OCI-LY1 (cell line): ENCODE results near the gene CHTF18.

Source experiments
- H2AFZ ChIP-seq: fragments of 200-600 bp; sonication (generic), shearing (Covaris generic); 2 replicates; pipeline ENCODE4 v1.6.0; 2014; ENCODE audit warnings: antibody characterized with exemption, mild to moderate bottlenecking, low read length
- H3F3A ChIP-seq: fragments of 200-600 bp; sonication (generic), shearing (Covaris generic); 2 replicates; pipeline ENCODE4 v1.6.0; 2014; ENCODE audit warnings: mild to moderate bottlenecking, antibody characterized with exemption, low read length, moderate library complexity; ENCODE audit not compliant: insufficient read depth
- H3K27ac ChIP-seq: fragments of 200-600 bp; sonication (generic); 2 replicates; pipeline ENCODE4 v1.5.1; 2014; ENCODE audit warnings: low read length, mixed run types, mild to moderate bottlenecking, low read depth; ENCODE audit not compliant: poor library complexity, severe bottlenecking
- H3K27me3 ChIP-seq: fragments of 200-600 bp; sonication (generic); 2 replicates; pipeline ENCODE4 v1.6.0; 2014; ENCODE audit warnings: antibody characterized with exemption, mild to moderate bottlenecking, low read length, moderate library complexity; ENCODE audit not compliant: insufficient read depth
- H3K36me3 ChIP-seq: fragments of 200-600 bp; sonication (generic); 2 replicates; pipeline ENCODE4 v1.6.1; 2014; ENCODE audit warnings: mild to moderate bottlenecking, antibody characterized with exemption, low read length, moderate library complexity, mixed read lengths; ENCODE audit not compliant: insufficient read depth
- H3K4me1 ChIP-seq: fragments of 200-600 bp; sonication (generic); 2 replicates; pipeline ENCODE4 v1.5.1; 2014; ENCODE audit warnings: mild to moderate bottlenecking, low read length, moderate library complexity; ENCODE audit not compliant: insufficient read depth, severe bottlenecking
- H3K4me2 ChIP-seq: fragments of 200-600 bp; sonication (generic), shearing (Covaris generic); 2 replicates; pipeline ENCODE4 v1.6.1; 2014; ENCODE audit warnings: low read length
- H3K4me3 ChIP-seq: fragments of 200-600 bp; sonication (generic); 2 replicates; pipeline ENCODE4 v1.5.1; 2014; ENCODE audit warnings: low read length, low read depth, mild to moderate bottlenecking, mixed read lengths; ENCODE audit not compliant: poor library complexity, severe bottlenecking
- H3K79me2 ChIP-seq: fragments of 200-600 bp; shearing (Covaris generic); 2 replicates; pipeline ENCODE4 v1.6.1; 2016; ENCODE audit warnings: mixed run types, low read length, mixed read lengths; ENCODE audit not compliant: insufficient read depth
- H3K9ac ChIP-seq: fragments of 200-600 bp; sonication (generic), shearing (Covaris generic); 2 replicates; pipeline ENCODE4 v1.6.1; 2014; ENCODE audit warnings: mild to moderate bottlenecking, low read length, mixed read lengths
- H3K9me2 ChIP-seq: fragments of 200-600 bp; sonication (generic), shearing (Covaris generic); 2 replicates; pipeline ENCODE4 v1.6.1; 2014; ENCODE audit warnings: low read depth, mild to moderate bottlenecking, low read length, mixed read lengths
- H3K9me3 ChIP-seq: fragments of 200-600 bp; shearing (Covaris generic); 2 replicates; pipeline ENCODE4 v1.6.1; 2014; ENCODE audit warnings: low read length, mixed read lengths
- H4K20me1 ChIP-seq: fragments of 200-600 bp; sonication (generic), shearing (Covaris generic); 2 replicates; pipeline ENCODE4 v1.6.0; 2016; ENCODE audit warnings: mild to moderate bottlenecking, low read length; ENCODE audit not compliant: insufficient read depth
- CTCF ChIP-seq: fragments of 200-600 bp; sonication (generic), shearing (Covaris generic); IDR thresholded peaks from 2 replicates; pipeline ENCODE4 v1.5.1; 2017; ENCODE audit warnings: mild to moderate bottlenecking, antibody characterized with exemption, low read length, moderate library complexity, mixed read lengths
- EZH2 ChIP-seq: fragments of 200-600 bp; sonication (generic), shearing (Covaris generic); IDR thresholded peaks from 2 replicates; pipeline ENCODE4 v1.8.0; 2017; ENCODE audit warnings: borderline replicate concordance, mixed run types, mild to moderate bottlenecking, antibody characterized with exemption, low read length, moderate library complexity, mixed read lengths

The CHTF18 gene

DNA sequence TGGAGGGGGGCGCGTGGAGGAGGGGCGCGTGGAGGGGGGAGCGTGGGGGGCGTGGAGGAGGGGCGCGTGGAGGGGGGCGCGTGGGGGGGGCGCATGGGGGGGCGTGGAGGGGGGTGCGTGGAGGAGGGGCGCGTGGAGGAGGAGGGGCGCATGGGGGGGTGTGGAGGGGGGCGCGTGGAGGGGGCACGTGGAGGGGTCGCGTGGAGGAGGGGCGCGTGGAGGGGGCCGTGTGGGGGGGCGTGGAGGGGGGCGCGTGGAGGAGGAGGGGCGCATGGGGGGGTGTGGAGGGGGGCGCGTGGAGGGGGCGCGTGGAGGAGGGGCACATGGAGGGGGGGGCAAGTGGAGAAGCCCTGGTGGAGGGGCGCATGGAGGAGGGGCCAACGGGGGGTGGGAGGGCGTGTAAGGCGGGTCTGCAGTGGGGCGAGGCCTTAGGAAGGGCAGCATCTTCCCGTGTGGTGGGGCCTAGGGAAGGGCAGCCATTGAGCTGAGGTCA, 20.6 kb upstream of the CHTF18 start:
- TF ChIP-seq CTCF: no peak
- TF ChIP-seq EZH2: no peak
- H3K4me2 ChIP-seq: no peak overlapping the region
- no peaks in the 10 kb centered on the region for H3K4me1 ChIP-seq
- H3K9ac ChIP-seq: no peak overlapping the region
- H2AFZ ChIP-seq: no peak overlapping the region
- no peaks in the 10 kb centered on the region for H3K9me3 ChIP-seq
- H3K27me3 ChIP-seq: no peaks in the 10 kb centered on the region
- H3K36me3 ChIP-seq: no peaks in the 10 kb centered on the region
- no peak overlapping the region for H3K4me3 ChIP-seq
- H3K27ac ChIP-seq: no peak overlapping the region
- H3F3A ChIP-seq: no peaks in the 10 kb centered on the region
- H4K20me1 ChIP-seq: no peaks in the 10 kb centered on the region
- H3K9me2 ChIP-seq: no peaks in the 10 kb centered on the region
- no peaks in the 10 kb centered on the region for H3K79me2 ChIP-seq

- no peaks in the 10 kb centered on the region for H3K9me2 ChIP-seq
Observed at GRCh38 chr16:768428-768827, 20.0 kb upstream of the CHTF18 start.

GRCh38 chr16:769184-769784, 19.1 kb upstream of the CHTF18 start:
- no peak overlapping the region for H2AFZ ChIP-seq
- no peak overlapping the region for H3K9ac ChIP-seq
- H3K9me3 ChIP-seq: no peaks in the 10 kb centered on the region
- H3K9me2 ChIP-seq: no peaks in the 10 kb centered on the region
- H3K4me1 ChIP-seq: no peaks in the 10 kb centered on the region
- H3F3A ChIP-seq: no peaks in the 10 kb centered on the region
- no peak overlapping the region for H3K4me3 ChIP-seq
- no peaks in the 10 kb centered on the region for H3K79me2 ChIP-seq
- no peak overlapping the region for H3K4me2 ChIP-seq
- H3K36me3 ChIP-seq: no peaks in the 10 kb centered on the region
- no peaks in the 10 kb centered on the region for H4K20me1 ChIP-seq
- no peaks in the 10 kb centered on the region for H3K27me3 ChIP-seq
- TF ChIP-seq CTCF (no peak), EZH2 (no peak)
- H3K27ac ChIP-seq: no peak overlapping the region

More at GRCh38 chr16:768428-768827, 20.0 kb upstream of the CHTF18 start:
- no peaks in the 10 kb centered on the region for H3K27me3 ChIP-seq
- H3K79me2 ChIP-seq: no peaks in the 10 kb centered on the region
- H3K4me3 ChIP-seq: no peak overlapping the region
- TF ChIP-seq EZH2: no peak
- TF ChIP-seq CTCF: no peak
- H3K36me3 ChIP-seq: no peaks in the 10 kb centered on the region
- no peak overlapping the region for H3K9ac ChIP-seq
- no peaks in the 10 kb centered on the region for H3K9me3 ChIP-seq
- no peaks in the 10 kb centered on the region for H3F3A ChIP-seq
- H3K4me1 ChIP-seq: no peaks in the 10 kb centered on the region
- H3K4me2 ChIP-seq: no peak overlapping the region
- no peak overlapping the region for H3K27ac ChIP-seq
- H2AFZ ChIP-seq: no peak overlapping the region
- no peaks in the 10 kb centered on the region for H4K20me1 ChIP-seq
